ENCODE measurements around the gene TYK2.

Gene TYK2

GRCh38 chr19:10417541-10418234 is 37.3 kb upstream of the TYK2 start:
- Histone ChIP-seq H2BK120ac (ENCODE audit: low read depth, low read length) (no peak overlapping the region), H2BK15ac (ENCODE audit: low read depth, poor library complexity, severe bottlenecking) (peak overlapping the region; percentile 30), H3K4me1 (ENCODE audit: control insufficient read depth, insufficient read depth, low read depth, low read length) (peaks cover 38% of the 10 kb centered on the region), H3K9ac (ENCODE audit: low read length) (no peak overlapping the region), H4K91ac (ENCODE audit: low read length) (no peak overlapping the region), H3K14ac (ENCODE audit: low read length in 2 of 2) (no peak overlapping the region), H3K36me3 (ENCODE audit: control insufficient read depth in 1 of 2, insufficient read depth in 2 of 2, low read depth in 1 of 2, low read length in 2 of 2) (no peaks in the 10 kb centered on the region), H3K23ac (ENCODE audit: low read length in 2 of 2) (no peak overlapping the region), H2AFZ (ENCODE audit: low read depth, low read length) (no peak overlapping the region), H4K8ac (ENCODE audit: low read length) (no peak overlapping the region), H2BK5ac (ENCODE audit: low read depth, low read length, poor library complexity, severe bottlenecking) (no peak overlapping the region), H3K27ac (ENCODE audit: low read length, poor library complexity, severe bottlenecking) (no peak overlapping the region), H3K79me1 (replicated peaks; ENCODE audit: low read length, poor library complexity, severe bottlenecking) (no peaks in the 10 kb centered on the region), H3K4me3 (ENCODE audit: insufficient read depth in 1 of 2, low read depth in 1 of 2, low read length in 2 of 2) (no peak overlapping the region), H3K27me3 (ENCODE audit: control insufficient read depth in 1 of 2, insufficient read depth in 1 of 2, low read length in 2 of 2) (peaks cover 55 to 60% of the 10 kb centered on the region in 2 experiments), H3K4ac (ENCODE audit: low read depth in 1 of 2, low read length in 2 of 2) (no peak overlapping the region), H3K4me2 (ENCODE audit: low read length, poor library complexity, severe bottlenecking) (no peak overlapping the region), H3K9me3 (ENCODE audit: control insufficient read depth, low read length) (peaks cover 3% of the 10 kb centered on the region), H2AK5ac (ENCODE audit: low read length, severe bottlenecking) (no peak overlapping the region), H3K18ac (ENCODE audit: low read depth in 1 of 2, low read length in 2 of 2) (no peak overlapping the region), H2BK12ac (ENCODE audit: low read length in 2 of 2) (no peak overlapping the region)
- WGBS: 32% methylated on average over 29 of the region's 30 CpGs
- no peak for DNase-seq

- no peak overlapping the region for H2BK12ac ChIP-seq (ENCODE audit: low read length in 2 of 2)
- H3K4me2 ChIP-seq (ENCODE audit: low read length, poor library complexity, severe bottlenecking): peak overlapping the region; percentile 91
- H3K9me3 ChIP-seq (ENCODE audit: control insufficient read depth, low read length): peaks cover 3% of the 10 kb centered on the region
- H2AK5ac ChIP-seq (ENCODE audit: low read length, severe bottlenecking): no peak overlapping the region
- H3K4me3 ChIP-seq (ENCODE audit: insufficient read depth in 1 of 2, low read depth in 1 of 2, low read length in 2 of 2): peak overlapping the region; percentile 53 to 82
- H3K27ac ChIP-seq (ENCODE audit: low read length, poor library complexity, severe bottlenecking): no peak overlapping the region
- H2AFZ ChIP-seq (ENCODE audit: low read depth, low read length): peak overlapping the region; percentile 94
- peak; percentile 92 for DNase-seq
- H2BK120ac ChIP-seq (ENCODE audit: low read depth, low read length): no peak overlapping the region
- peak overlapping the region; percentile 46 to 72 for H3K18ac ChIP-seq (ENCODE audit: low read depth in 1 of 2, low read length in 2 of 2)
- no peaks in the 10 kb centered on the region for H3K79me1 ChIP-seq (replicated peaks; ENCODE audit: low read length, poor library complexity, severe bottlenecking)
- H2BK5ac ChIP-seq (ENCODE audit: low read depth, low read length, poor library complexity, severe bottlenecking): no peak overlapping the region
- WGBS: 7% methylated on average over 64 of the region's 67 CpGs
- H3K9ac ChIP-seq (ENCODE audit: low read length): peak overlapping the region; percentile 92
- H3K4ac ChIP-seq (ENCODE audit: low read depth in 1 of 2, low read length in 2 of 2): peak overlapping the region in 1 of 2 experiments; percentile 63
- peaks cover 44 to 49% of the 10 kb centered on the region in 2 experiments for H3K27me3 ChIP-seq (ENCODE audit: control insufficient read depth in 1 of 2, insufficient read depth in 1 of 2, low read length in 2 of 2)
- H3K14ac ChIP-seq (ENCODE audit: low read length in 2 of 2): peak overlapping the region in 1 of 2 experiments; percentile 46
- H4K91ac ChIP-seq (ENCODE audit: low read length): no peak overlapping the region
- H4K8ac ChIP-seq (ENCODE audit: low read length): peak overlapping the region; percentile 70
- no peaks in the 10 kb centered on the region for H3K36me3 ChIP-seq (ENCODE audit: control insufficient read depth in 1 of 2, insufficient read depth in 2 of 2, low read depth in 1 of 2, low read length in 2 of 2)
- peak overlapping the region; percentile 37 for H2BK15ac ChIP-seq (ENCODE audit: low read depth, poor library complexity, severe bottlenecking)
- peaks cover 38% of the 10 kb centered on the region for H3K4me1 ChIP-seq (ENCODE audit: control insufficient read depth, insufficient read depth, low read depth, low read length)
- H3K23ac ChIP-seq (ENCODE audit: low read length in 2 of 2): no peak overlapping the region
Observed at GRCh38 chr19:10416380-10417257, 36.2 kb upstream of the TYK2 start.

GRCh38 chr19:10416083-10416379 is 35.7 kb upstream of the TYK2 start:
- Histone ChIP-seq H2AK5ac (ENCODE audit: low read length, severe bottlenecking) (no peak overlapping the region), H3K79me1 (replicated peaks; ENCODE audit: low read length, poor library complexity, severe bottlenecking) (no peaks in the 10 kb centered on the region), H3K14ac (ENCODE audit: low read length in 2 of 2) (peak overlapping the region in 1 of 2 experiments; percentile 46), H3K4me1 (ENCODE audit: control insufficient read depth, insufficient read depth, low read depth, low read length) (peaks cover 38% of the 10 kb centered on the region), H3K4ac (ENCODE audit: low read depth in 1 of 2, low read length in 2 of 2) (no peak overlapping the region), H2BK12ac (ENCODE audit: low read length in 2 of 2) (peak overlapping the region in 1 of 2 experiments; percentile 67), H2BK120ac (ENCODE audit: low read depth, low read length) (no peak overlapping the region), H2AFZ (ENCODE audit: low read depth, low read length) (peak overlapping the region; percentile 94), H4K91ac (ENCODE audit: low read length) (no peak overlapping the region), H3K27ac (ENCODE audit: low read length, poor library complexity, severe bottlenecking) (no peak overlapping the region), H3K18ac (ENCODE audit: low read depth in 1 of 2, low read length in 2 of 2) (peak overlapping the region; percentile 46 to 72), H4K8ac (ENCODE audit: low read length) (peak overlapping the region; percentile 70), H3K9me3 (ENCODE audit: control insufficient read depth, low read length) (peaks cover 3% of the 10 kb centered on the region), H3K27me3 (ENCODE audit: control insufficient read depth in 1 of 2, insufficient read depth in 1 of 2, low read length in 2 of 2) (peaks cover 41 to 43% of the 10 kb centered on the region in 2 experiments), H3K9ac (ENCODE audit: low read length) (peak overlapping the region; percentile 92), H2BK5ac (ENCODE audit: low read depth, low read length, poor library complexity, severe bottlenecking) (no peak overlapping the region), H3K23ac (ENCODE audit: low read length in 2 of 2) (no peak overlapping the region), H2BK15ac (ENCODE audit: low read depth, poor library complexity, severe bottlenecking) (no peak overlapping the region), H3K36me3 (ENCODE audit: control insufficient read depth in 1 of 2, insufficient read depth in 2 of 2, low read depth in 1 of 2, low read length in 2 of 2) (no peaks in the 10 kb centered on the region), H3K4me3 (ENCODE audit: insufficient read depth in 1 of 2, low read depth in 1 of 2, low read length in 2 of 2) (peak overlapping the region; percentile 53 to 82), H3K4me2 (ENCODE audit: low read length, poor library complexity, severe bottlenecking) (peak overlapping the region; percentile 91)
- no peak for DNase-seq
- WGBS: 6% methylated on average over 9 of the region's 9 CpGs

- H4K91ac ChIP-seq (ENCODE audit: low read length): no peak overlapping the region
- DNase-seq: peak; percentile 48
- H3K27ac ChIP-seq (ENCODE audit: low read length, poor library complexity, severe bottlenecking): no peak overlapping the region
- no peak overlapping the region for H3K4me2 ChIP-seq (ENCODE audit: low read length, poor library complexity, severe bottlenecking)
- no peak overlapping the region for H3K23ac ChIP-seq (ENCODE audit: low read length in 2 of 2)
- H2AFZ ChIP-seq (ENCODE audit: low read depth, low read length): no peak overlapping the region
- H3K18ac ChIP-seq (ENCODE audit: low read depth in 1 of 2, low read length in 2 of 2): no peak overlapping the region
- no peak overlapping the region for H3K4ac ChIP-seq (ENCODE audit: low read depth in 1 of 2, low read length in 2 of 2)
- no peak overlapping the region for H2BK120ac ChIP-seq (ENCODE audit: low read depth, low read length)
- H3K9ac ChIP-seq (ENCODE audit: low read length): no peak overlapping the region
- peaks cover 12 to 17% of the 10 kb centered on the region in 2 experiments for H3K27me3 ChIP-seq (ENCODE audit: control insufficient read depth in 1 of 2, insufficient read depth in 1 of 2, low read length in 2 of 2)
- H3K79me1 ChIP-seq (replicated peaks; ENCODE audit: low read length, poor library complexity, severe bottlenecking): no peaks in the 10 kb centered on the region
- no peak overlapping the region for H2BK5ac ChIP-seq (ENCODE audit: low read depth, low read length, poor library complexity, severe bottlenecking)
- no peaks in the 10 kb centered on the region for H3K36me3 ChIP-seq (ENCODE audit: control insufficient read depth in 1 of 2, insufficient read depth in 2 of 2, low read depth in 1 of 2, low read length in 2 of 2)
- peaks cover 3% of the 10 kb centered on the region for H3K9me3 ChIP-seq (ENCODE audit: control insufficient read depth, low read length)
- H4K8ac ChIP-seq (ENCODE audit: low read length): no peak overlapping the region
- no peak overlapping the region for H3K4me3 ChIP-seq (ENCODE audit: insufficient read depth in 1 of 2, low read depth in 1 of 2, low read length in 2 of 2)
- H2BK15ac ChIP-seq (ENCODE audit: low read depth, poor library complexity, severe bottlenecking): no peak overlapping the region
- peaks cover 14% of the 10 kb centered on the region for H3K4me1 ChIP-seq (ENCODE audit: control insufficient read depth, insufficient read depth, low read depth, low read length)
- H2BK12ac ChIP-seq (ENCODE audit: low read length in 2 of 2): no peak overlapping the region
- no peak overlapping the region for H2AK5ac ChIP-seq (ENCODE audit: low read length, severe bottlenecking)
- H3K14ac ChIP-seq (ENCODE audit: low read length in 2 of 2): no peak overlapping the region
- 92% methylated on average over 12 of the region's 13 CpGs for WGBS
Observed at GRCh38 chr19:10412257-10412977, 32.0 kb upstream of the TYK2 start.
